Esophagus (tissue), 2 donors: ENCODE measurements around the gene EEF2KMT. TPM values are rescaled to one million over a fixed set of nuclear protein-coding genes. Genes with fewer than 3 reads are reported as not detected.
"Not testable (repeated sequence)": the region's sequence is repeated elsewhere in the genome, so short reads cannot be mapped to it uniquely, and the experiment has no call there.

Source experiments
- H3K27ac ChIP-seq, 2 donors: one replicate each; pipeline ENCODE4 v1.5.1; 2013; ENCODE audit warnings: low read depth in 2 of 2, mild to moderate bottlenecking in 2 of 2, inconsistent platforms in 1 of 2, low read length in 1 of 2, moderate library complexity in 1 of 2
- H3K27me3 ChIP-seq, 2 donors: one replicate each; pipeline ENCODE4 v1.6.1; 2013; ENCODE audit warnings: low read length in 2 of 2, control low read depth in 1 of 2, mild to moderate bottlenecking in 1 of 2; ENCODE audit not compliant: insufficient read depth in 2 of 2, control insufficient read depth in 1 of 2
- H3K36me3 ChIP-seq, 2 donors: one replicate each; pipeline ENCODE4 v1.6.1; 2013; ENCODE audit warnings: low read length in 1 of 2; ENCODE audit not compliant: control insufficient read depth in 2 of 2, insufficient read depth in 2 of 2
- H3K4me1 ChIP-seq, 2 donors: one replicate each; pipeline ENCODE4 v1.6.1; 2013; ENCODE audit warnings: low read length in 1 of 2; ENCODE audit not compliant: control insufficient read depth in 2 of 2, insufficient read depth in 2 of 2
- H3K4me3 ChIP-seq, 2 donors: one replicate each; pipeline ENCODE4 v1.5.1; 2013; ENCODE audit warnings: low read length in 2 of 2, mild to moderate bottlenecking in 2 of 2, low read depth in 1 of 2, moderate library complexity in 1 of 2
- H3K9me3 ChIP-seq, 2 donors: one replicate each; pipeline ENCODE4 v1.6.1; 2013; ENCODE audit warnings: mild to moderate bottlenecking in 2 of 2, low read depth in 1 of 2, low read length in 1 of 2, moderate library complexity in 1 of 2; ENCODE audit not compliant: control insufficient read depth in 2 of 2, insufficient read depth in 1 of 2
- WGBS, 2 donors: extraction: QIAGEN DNeasy Blood & Tissue Kit; methylation state at CpG; one replicate each; pipeline ENCODE4 v1.1.7; 2013; 5-methylcytosine and 5-hydroxymethylcytosine counted together
- polyA plus RNA-seq, 2 donors: library from polyadenylated mRNA; stranded (reverse); fragments of 200-250 nt; gene quantifications; one replicate each; pipeline ENCODE4 v1.2.3, GENCODE V29; 2013
- donor health status: healthy with polysubstance abuse.
- donor health status: Bipolar disorder and iron deficiency.

EEF2KMT gene
- polyA plus RNA-seq, 2 donors = 4.4 to 8.4 TPM

DNA sequence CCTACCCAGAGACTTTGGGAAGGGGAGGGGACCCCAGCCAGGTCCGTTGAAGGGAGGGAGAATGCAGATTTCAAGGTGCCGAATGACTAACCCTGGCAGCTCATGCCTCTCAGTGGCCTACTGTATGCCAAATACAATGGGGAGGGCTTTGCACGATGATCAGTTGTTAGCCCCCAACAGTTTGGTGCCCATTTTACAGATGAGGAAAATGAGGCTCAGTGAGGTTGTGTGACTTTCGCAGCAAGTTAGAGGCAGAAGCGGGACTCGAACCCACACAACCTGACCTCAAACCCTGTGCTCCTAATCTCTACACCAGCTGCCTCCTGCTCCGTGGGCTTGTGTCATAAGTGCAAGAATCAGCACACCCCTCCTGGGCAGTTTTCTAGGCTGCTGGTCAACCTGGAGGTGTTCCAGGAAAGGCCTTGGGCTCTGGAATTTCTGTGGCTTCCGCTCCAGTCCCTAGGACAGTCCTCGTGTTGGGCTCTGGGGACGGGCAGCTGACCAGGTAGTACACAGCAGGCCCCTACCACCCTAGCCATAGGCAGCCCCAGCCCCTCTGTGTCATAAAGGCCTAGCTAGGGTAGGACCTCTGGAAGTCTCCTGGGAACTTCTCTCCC, 52.0 kb downstream of the EEF2KMT start:
- peaks cover 0 to 3% of the 10 kb centered on the region in 2 donors for H3K27me3 ChIP-seq
- no peaks in the 10 kb centered on the region for H3K36me3 ChIP-seq
- H3K27ac ChIP-seq = no peak overlapping the region
- H3K4me1 ChIP-seq = no peaks in the 10 kb centered on the region
- H3K4me3 ChIP-seq = no peak overlapping the region
- WGBS, 2 donors = 89% methylated on average over 10 of the region's 10 CpGs
- H3K9me3 ChIP-seq = no peaks in the 10 kb centered on the region

DNA sequence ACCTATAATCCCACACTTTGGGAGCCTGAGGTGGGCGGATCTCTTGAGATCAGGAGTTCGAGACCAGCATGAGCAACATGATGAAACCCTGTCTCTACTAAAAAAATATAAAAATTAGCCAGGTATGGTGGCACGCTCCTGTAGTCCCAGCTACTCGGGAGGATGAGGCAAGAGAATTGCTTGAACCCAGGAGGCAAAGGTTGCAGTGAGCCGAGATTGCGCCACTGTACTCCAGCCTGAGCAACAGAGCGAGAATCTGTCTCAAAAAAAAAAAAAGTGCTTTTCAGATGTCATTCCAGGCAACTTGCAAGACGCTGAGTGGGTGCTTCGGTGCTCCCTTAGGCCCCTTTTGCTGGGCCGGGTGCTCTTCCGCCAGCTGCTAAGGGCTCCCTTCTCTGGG, 53.0 kb downstream of the EEF2KMT start:
- not testable (repeated sequence) for H3K27ac ChIP-seq, H3K36me3 ChIP-seq, H3K4me1 ChIP-seq, H3K27me3 ChIP-seq, H3K9me3 ChIP-seq, H3K4me3 ChIP-seq
- 92 to 93% methylated on average over 11 of the region's 11 CpGs for WGBS, 2 donors

DNA sequence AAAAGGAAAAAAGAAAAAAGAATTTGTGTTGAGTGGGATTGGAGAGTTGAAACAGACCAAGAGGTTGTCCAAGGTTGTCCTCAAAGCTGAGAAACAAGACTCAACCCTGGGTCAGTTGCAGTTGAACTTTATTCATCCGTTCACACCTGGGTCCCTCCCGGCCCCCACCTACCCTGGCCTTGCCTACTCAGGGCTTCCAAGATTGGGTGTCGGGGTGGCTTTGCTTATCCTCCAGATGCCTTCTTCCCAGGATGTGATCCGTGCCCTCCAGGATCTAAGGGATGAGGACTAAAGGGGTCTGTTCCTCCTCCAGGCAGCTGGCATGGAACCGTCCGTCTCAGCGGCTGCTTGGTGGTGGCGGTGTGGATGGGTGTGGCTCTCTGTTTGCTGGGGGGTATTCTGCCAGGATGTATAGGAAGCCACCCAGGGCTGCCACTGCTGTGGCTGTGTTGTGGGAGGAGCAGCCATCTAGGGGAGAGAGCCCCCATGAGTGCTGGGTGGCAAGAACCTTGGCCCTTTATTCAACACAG, 53.5 kb downstream of the EEF2KMT start:
- Histone ChIP-seq H3K4me1 (no peaks in the 10 kb centered on the region), H3K27me3 (peaks cover 0 to 3% of the 10 kb centered on the region in 2 donors), H3K4me3 (no peak overlapping the region), H3K9me3 (no peaks in the 10 kb centered on the region), H3K36me3 (no peaks in the 10 kb centered on the region), H3K27ac (no peak overlapping the region)
- 85 to 91% methylated on average over 8 of the region's 8 CpGs for WGBS, 2 donors

DNA sequence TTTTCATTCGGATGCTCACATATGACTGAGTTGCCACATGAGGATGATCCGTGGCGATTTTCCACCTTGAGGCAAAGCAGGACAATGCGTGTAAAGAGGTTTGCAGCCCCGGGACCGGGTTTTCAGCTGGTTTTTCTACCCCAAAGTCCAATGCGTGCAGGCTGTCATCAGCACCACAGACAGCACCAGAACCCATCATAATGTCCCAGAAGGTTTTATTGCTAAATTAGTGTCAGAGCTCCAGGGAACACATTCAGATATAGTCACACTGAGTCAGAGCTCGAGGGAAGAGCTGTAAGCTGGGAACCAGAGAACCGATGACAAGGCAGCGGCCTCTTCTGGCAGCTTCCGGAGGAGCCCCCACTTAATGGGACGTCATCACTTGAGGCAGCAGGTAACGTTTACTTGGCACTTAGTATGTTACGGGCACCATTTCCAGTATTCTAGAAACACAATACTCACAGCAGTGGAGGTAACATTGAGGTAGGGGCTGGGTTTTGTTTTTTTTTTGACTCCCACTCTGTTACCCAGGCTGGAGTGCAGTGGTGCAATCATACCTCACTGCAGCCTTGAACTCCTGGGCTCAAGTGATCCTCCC, 54.9 kb downstream of the EEF2KMT start:
- Histone ChIP-seq H3K4me1 (no peaks in the 10 kb centered on the region), H3K9me3 (no peaks in the 10 kb centered on the region), H3K27me3 (peaks cover 0 to 3% of the 10 kb centered on the region in 2 donors), H3K36me3 (no peaks in the 10 kb centered on the region), H3K27ac (no peak overlapping the region), H3K4me3 (no peak overlapping the region)
- WGBS, 2 donors = 72 to 74% methylated on average over 14 of the region's 14 CpGs

DNA sequence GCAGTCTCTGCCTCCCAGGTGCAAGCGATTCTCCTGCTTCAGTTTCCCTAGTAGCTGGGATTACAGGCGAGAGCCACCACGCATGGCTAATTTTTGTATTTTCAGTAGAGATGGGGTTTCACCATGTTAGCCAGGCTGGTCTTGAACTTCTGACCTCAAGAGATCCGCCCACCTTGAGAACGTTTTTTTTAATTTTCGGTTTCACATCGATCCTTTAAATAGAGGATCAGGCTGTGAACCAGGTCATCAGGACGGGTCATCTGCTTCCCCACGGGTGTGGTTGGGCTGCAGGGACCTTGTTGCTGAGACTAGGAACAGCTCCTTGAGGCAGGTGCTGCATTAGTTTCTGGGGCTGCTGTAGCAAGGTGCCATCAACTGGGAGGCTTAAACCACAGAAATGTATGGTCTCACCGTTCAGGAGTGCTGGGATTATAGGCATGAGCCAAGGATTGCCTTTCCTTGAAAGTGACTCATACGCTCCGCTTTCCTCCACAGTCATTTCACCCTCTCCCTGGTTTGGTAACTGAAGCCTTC, 55.9 kb downstream of the EEF2KMT start:
- 57 to 61% methylated on average over 12 of the region's 12 CpGs for WGBS, 2 donors
- Histone ChIP-seq H3K9me3 (no peaks in the 10 kb centered on the region), H3K27ac (no peak overlapping the region), H3K27me3 (peaks cover 0 to 3% of the 10 kb centered on the region in 2 donors), H3K4me1 (no peaks in the 10 kb centered on the region), H3K36me3 (no peaks in the 10 kb centered on the region), H3K4me3 (no peak overlapping the region)

DNA sequence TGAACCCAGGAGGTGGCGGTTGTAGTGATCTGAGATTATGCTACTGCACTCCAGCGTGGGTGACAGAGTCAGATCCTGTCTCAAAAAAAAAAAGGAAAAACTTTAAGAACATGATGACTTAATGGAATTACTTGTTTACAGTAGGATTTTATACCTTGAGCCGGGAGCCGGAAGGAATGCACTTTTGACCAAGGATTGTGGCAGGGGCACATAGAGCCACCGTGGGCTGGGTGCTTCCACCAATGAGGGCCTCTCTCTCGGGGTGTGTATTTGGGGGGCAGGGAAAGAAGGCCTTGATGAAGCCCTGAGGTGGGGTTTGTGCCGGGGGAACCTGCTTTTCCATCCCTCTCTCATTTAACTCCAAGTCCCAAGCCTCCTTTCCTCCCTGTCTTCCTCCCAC, 57.1 kb downstream of the EEF2KMT start:
- no peaks in the 10 kb centered on the region for H3K4me1 ChIP-seq
- 57 to 58% methylated on average over 7 of the region's 7 CpGs for WGBS, 2 donors
- H3K27me3 ChIP-seq = peaks cover 0 to 3% of the 10 kb centered on the region in 2 donors
- H3K27ac ChIP-seq = no peak overlapping the region
- no peaks in the 10 kb centered on the region for H3K36me3 ChIP-seq
- no peaks in the 10 kb centered on the region for H3K9me3 ChIP-seq
- no peak overlapping the region for H3K4me3 ChIP-seq

DNA sequence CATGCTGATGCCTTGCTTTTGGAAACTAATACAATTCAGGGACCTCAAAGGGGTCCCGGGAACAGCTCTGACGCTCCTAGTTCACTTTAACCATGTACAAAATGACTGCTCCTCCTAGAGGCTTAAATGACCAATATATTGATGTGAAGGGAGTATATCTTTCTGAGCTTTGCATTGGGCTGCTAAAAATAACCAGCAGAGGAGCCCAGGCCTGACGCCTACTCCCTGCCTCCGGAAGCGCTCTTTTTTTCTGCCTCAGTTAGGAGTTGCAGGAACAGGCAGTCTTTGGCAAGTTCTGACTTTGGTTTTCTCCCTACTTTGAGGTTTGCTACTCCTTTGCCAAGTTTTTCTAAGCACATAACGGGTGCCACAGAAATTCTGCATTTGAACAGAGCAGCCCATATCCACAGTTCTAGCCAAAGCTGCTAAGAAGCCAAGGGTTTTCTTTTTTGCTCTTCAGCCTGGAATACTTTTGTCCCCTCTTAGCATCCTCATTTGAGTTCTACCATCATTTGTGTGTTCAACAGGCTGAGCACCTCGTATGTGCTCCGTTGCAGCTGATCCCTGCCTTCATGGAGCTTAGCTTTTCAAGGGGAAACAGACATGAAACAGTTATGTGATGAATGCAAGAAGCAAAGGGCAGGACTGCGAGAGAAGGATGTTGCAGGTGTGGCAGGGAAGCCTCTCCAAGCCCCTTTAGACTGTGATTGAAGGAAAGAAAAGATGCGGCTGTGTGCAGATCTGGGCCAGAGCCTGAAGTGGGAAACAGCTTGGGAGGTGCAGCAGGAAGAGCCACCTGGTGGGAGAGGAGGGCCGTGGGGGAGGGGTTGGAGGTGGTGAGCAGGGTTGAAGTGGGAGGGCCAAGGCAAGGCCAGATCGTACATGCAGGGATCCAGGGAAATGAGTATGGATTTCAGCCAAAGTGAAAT, 61.1 kb downstream of the EEF2KMT start:
- Histone ChIP-seq H3K4me1 (peaks cover 0 to 3% of the 10 kb centered on the region in 2 donors), H3K27me3 (no peaks in the 10 kb centered on the region), H3K9me3 (no peaks in the 10 kb centered on the region), H3K36me3 (peaks cover 0 to 2% of the 10 kb centered on the region in 2 donors), H3K4me3 (no peak overlapping the region), H3K27ac (no peak overlapping the region)
- 37 to 50% methylated on average over 12 of the region's 12 CpGs for WGBS, 2 donors

DNA sequence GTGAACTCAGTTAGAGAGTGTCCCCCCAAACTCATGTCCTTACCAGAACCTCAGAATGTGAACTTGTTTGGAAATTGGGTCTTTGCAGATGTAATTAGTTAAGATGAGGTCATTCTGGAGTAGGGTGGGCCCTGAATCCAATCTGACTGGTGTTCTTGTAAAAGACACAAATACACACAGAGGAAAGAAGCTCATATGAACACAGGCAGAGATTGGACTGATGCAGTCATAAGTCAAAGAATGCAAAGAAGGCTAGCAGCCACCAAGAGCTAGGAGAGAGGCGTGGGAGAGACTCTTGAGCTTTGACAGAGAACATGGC, 61.7 kb downstream of the EEF2KMT start:
- H3K4me3 ChIP-seq = no peak overlapping the region
- H3K4me1 ChIP-seq = peaks cover 0 to 3% of the 10 kb centered on the region in 2 donors
- H3K27me3 ChIP-seq = no peaks in the 10 kb centered on the region
- 73 to 81% methylated on average over 1 of the region's 1 CpG for WGBS, 2 donors
- peaks cover 0 to 4% of the 10 kb centered on the region in 2 donors for H3K36me3 ChIP-seq
- no peaks in the 10 kb centered on the region for H3K9me3 ChIP-seq
- no peak overlapping the region for H3K27ac ChIP-seq
